GM12892 (cell line): ENCODE results near the gene CEP120.

ENCODE experiments used
- POLR2A ChIP-seq: IDR thresholded peaks from 2 replicates; pipeline ENCODE4 v1.6.1; 2011; ENCODE audit warnings: low read depth, low read length, control low read depth
- POLR2AphosphoS5 ChIP-seq: IDR thresholded peaks from 2 replicates; pipeline ENCODE4 v1.6.1; 2011; ENCODE audit warnings: low read depth, low read length, control low read depth
- TAF1 ChIP-seq: IDR thresholded peaks from 2 replicates; pipeline ENCODE4 v1.6.1; 2011; ENCODE audit warnings: low read depth, mild to moderate bottlenecking, control low read depth, low read length, borderline replicate concordance

DNA sequence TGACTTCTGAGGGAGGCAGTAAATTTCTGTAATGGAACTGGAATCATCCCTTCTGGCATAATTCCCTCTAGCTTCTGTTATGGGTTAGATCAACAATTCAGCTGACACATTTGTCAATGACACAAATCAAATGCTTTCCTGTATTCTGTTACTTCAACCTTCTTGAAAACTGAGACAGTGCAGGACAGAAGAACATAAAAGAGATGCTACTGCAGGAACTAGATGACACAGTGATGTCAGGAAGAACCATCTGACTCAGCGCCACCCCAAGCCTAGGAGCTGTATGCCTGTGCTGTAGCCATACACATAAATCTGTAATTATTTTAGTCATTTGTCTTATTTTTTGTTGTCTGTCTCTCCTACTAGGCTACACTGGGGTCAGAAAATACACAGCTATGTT, 18.2 kb upstream of the CEP120 start:
- no peak for TF ChIP-seq POLR2AphosphoS5
- TF ChIP-seq POLR2A = no peak
- no peak for TF ChIP-seq TAF1
